Liver (tissue), 9 donors: ENCODE results near the gene NUP37. TPM values are rescaled to one million over a fixed set of nuclear protein-coding genes. Genes with fewer than 3 reads are reported as not detected.
A peak's percentile ranks its signal among the peaks of the same experiment; 100 is the strongest.
"Not testable (repeated sequence)": the region's sequence is repeated elsewhere in the genome, so short reads cannot be mapped to it uniquely, and the experiment has no call there.

Source experiments
- DNase-seq: peaks from one replicate; pipeline ENCODE4 v3.0.0-alpha.2; 2017; ENCODE audit warnings: low spot score
- H3K27ac ChIP-seq, 2 donors: one replicate each; pipeline ENCODE4 v1.7.0; 2013; ENCODE audit warnings: inconsistent platforms in 2 of 2, low read length in 2 of 2, control low read depth in 1 of 2, low read depth in 1 of 2, mild to moderate bottlenecking in 1 of 2
- H3K27me3 ChIP-seq, 4 donors: one replicate each; pipeline versions ENCODE4 v1.6.1 to v1.7.0; 2013; ENCODE audit warnings: low read length in 3 of 4, inconsistent platforms in 1 of 4, mild to moderate bottlenecking in 1 of 4, moderate library complexity in 1 of 4; ENCODE audit not compliant: control insufficient read depth in 4 of 4, insufficient read depth in 4 of 4
- H3K36me3 ChIP-seq, 4 donors: one replicate each; pipeline versions ENCODE4 v1.6.1 to v1.7.0; 2013; ENCODE audit warnings: low read length in 3 of 4, mild to moderate bottlenecking in 3 of 4, low read depth in 1 of 4, moderate library complexity in 1 of 4; ENCODE audit not compliant: control insufficient read depth in 4 of 4, insufficient read depth in 3 of 4
- H3K4me1 ChIP-seq, 4 donors: one replicate each; pipeline versions ENCODE4 v1.6.1 to v1.7.0; 2013; ENCODE audit warnings: low read length in 3 of 4, mild to moderate bottlenecking in 3 of 4, moderate library complexity in 1 of 4; ENCODE audit not compliant: control insufficient read depth in 4 of 4, insufficient read depth in 4 of 4
- H3K4me3 ChIP-seq, 3 donors: one replicate each; pipeline versions ENCODE4 v1.6.1 to v1.7.0; 2013; ENCODE audit warnings: low read length in 3 of 3, control low read depth in 1 of 3, low read depth in 1 of 3, mild to moderate bottlenecking in 1 of 3
- H3K9ac ChIP-seq, 2 donors: one replicate each; pipeline ENCODE4 v1.7.0; 2013; ENCODE audit warnings: low read length in 2 of 2, mild to moderate bottlenecking in 2 of 2, moderate library complexity in 2 of 2, control low read depth in 1 of 2, low read depth in 1 of 2
- H3K9me3 ChIP-seq, 4 donors: one replicate each; pipeline versions ENCODE4 v1.6.1 to v1.7.0; 2013; ENCODE audit warnings: low read length in 3 of 4; ENCODE audit not compliant: control insufficient read depth in 4 of 4
- CTCF ChIP-seq: fragments of 150-350 bp; IDR thresholded peaks from 2 replicates; pipeline ENCODE4 v1.5.1; 2017; ENCODE audit warnings: improper control_type of control experiment, low read depth, low read length; ENCODE audit not compliant: missing input control
- GABPA ChIP-seq, 2 donors: IDR thresholded peaks in 1 of 2; conservative IDR thresholded peaks in 1 of 2; 2 replicates each; pipeline ENCODE4 v1.6.1; 2016; ENCODE audit warnings: antibody characterized with exemption in 2 of 2, mild to moderate bottlenecking in 1 of 2, moderate library complexity in 1 of 2
- HNF4A ChIP-seq, 2 donors: conservative IDR thresholded peaks; 2 replicates each; pipeline ENCODE4 v1.6.1; 2016; ENCODE audit warnings: antibody characterized with exemption in 2 of 2, mild to moderate bottlenecking in 2 of 2
- JUND ChIP-seq, 2 donors: IDR thresholded peaks; 2 replicates each; pipeline ENCODE4 v1.6.1; 2016; ENCODE audit warnings: antibody characterized with exemption in 2 of 2
- NR2F2 ChIP-seq: IDR thresholded peaks from 2 replicates; pipeline ENCODE4 v1.6.1; 2016; ENCODE audit warnings: antibody characterized with exemption
- RAD21 ChIP-seq, 2 donors: IDR thresholded peaks; 2 replicates each; pipeline ENCODE4 v1.6.1; 2016; ENCODE audit warnings: antibody characterized with exemption in 2 of 2, mild to moderate bottlenecking in 2 of 2
- TAF1 ChIP-seq: conservative IDR thresholded peaks from 2 replicates; pipeline ENCODE4 v1.6.1; 2016; ENCODE audit warnings: antibody characterized with exemption, mild to moderate bottlenecking
- YY1 ChIP-seq: IDR thresholded peaks from 2 replicates; pipeline ENCODE4 v1.6.1; 2016; ENCODE audit warnings: antibody characterized with exemption, mild to moderate bottlenecking
- WGBS: extraction: QIAGEN DNeasy Blood & Tissue Kit; methylation state at CpG from one replicate; pipeline ENCODE4 v1.1.7; 2013; 5-methylcytosine and 5-hydroxymethylcytosine counted together
- polyA plus RNA-seq, 2 donors: library from polyadenylated mRNA; stranded (reverse) in 1 of 2; unstranded in 1 of 2; fragments of 200-250 nt in 1 of 2; fragments of >200 nt in 1 of 2; fragmentation: Nextera tagmentation in 1 of 2; extraction: Ambion mirVana in 1 of 2; gene quantifications; one replicate each; pipeline versions ENCODE4 v1.2.1 to v1.2.3, GENCODE V29; 2013 to 2015
- total RNA-seq, 2 donors: library from RNA; depleted of rRNA; stranded (reverse); fragments of >200 nt; gene quantifications; one replicate each; pipeline ENCODE4 v1.2.3, GENCODE V29; 2014
- TF ChIP-seq, protein P1 (sequence below): IDR thresholded peaks from 2 replicates; pipeline ENCODE4 v1.6.1; 2016; ENCODE audit warnings: antibody characterized with exemption
- TF ChIP-seq, protein P2 (sequence below): IDR thresholded peaks from 2 replicates; pipeline ENCODE4 v1.6.1; 2016; ENCODE audit warnings: antibody characterized with exemption
- donor health status: healthy.
- donor health status: healthy.
- donor health status: healthy.
- donor health status: healthy.
- donor health status: healthy.

The NUP37 gene
- total and polyA plus RNA-seq, 4 donors, result 7.3 to 24.5 (median 8.5) TPM

GRCh38 chr12:102095677-102096263 lies 24.1 kb downstream of the NUP37 start:
- TF ChIP-seq CTCF, result peak; percentile 32
- no peak for TF ChIP-seq YY1
- TF ChIP-seq JUND (IDR thresholded peaks at IDR 0.05), result no peak
- TF ChIP-seq, protein P1, sequence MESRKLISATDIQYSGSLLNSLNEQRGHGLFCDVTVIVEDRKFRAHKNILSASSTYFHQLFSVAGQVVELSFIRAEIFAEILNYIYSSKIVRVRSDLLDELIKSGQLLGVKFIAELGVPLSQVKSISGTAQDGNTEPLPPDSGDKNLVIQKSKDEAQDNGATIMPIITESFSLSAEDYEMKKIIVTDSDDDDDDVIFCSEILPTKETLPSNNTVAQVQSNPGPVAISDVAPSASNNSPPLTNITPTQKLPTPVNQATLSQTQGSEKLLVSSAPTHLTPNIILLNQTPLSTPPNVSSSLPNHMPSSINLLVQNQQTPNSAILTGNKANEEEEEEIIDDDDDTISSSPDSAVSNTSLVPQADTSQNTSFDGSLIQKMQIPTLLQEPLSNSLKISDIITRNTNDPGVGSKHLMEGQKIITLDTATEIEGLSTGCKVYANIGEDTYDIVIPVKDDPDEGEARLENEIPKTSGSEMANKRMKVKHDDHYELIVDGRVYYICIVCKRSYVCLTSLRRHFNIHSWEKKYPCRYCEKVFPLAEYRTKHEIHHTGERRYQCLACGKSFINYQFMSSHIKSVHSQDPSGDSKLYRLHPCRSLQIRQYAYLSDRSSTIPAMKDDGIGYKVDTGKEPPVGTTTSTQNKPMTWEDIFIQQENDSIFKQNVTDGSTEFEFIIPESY, result no peak
- TF ChIP-seq RAD21 (IDR thresholded peaks at IDR 0.05), result peak; percentile 58 to 65
- TF ChIP-seq NR2F2, result no peak
- Histone ChIP-seq H3K4me3 (no peak overlapping the region), H3K27me3 (no peaks in the 10 kb centered on the region), H3K27ac (no peak overlapping the region), H3K4me1 (no peaks in the 10 kb centered on the region), H3K9me3 (no peaks in the 10 kb centered on the region), H3K36me3 (peaks cover 2 to 27% (median 8%) of the 10 kb centered on the region in 4 donors), H3K9ac (no peak overlapping the region)
- DNase-seq, result no peak
- 90% methylated on average over 2 of the region's 2 CpGs for WGBS

DNA sequence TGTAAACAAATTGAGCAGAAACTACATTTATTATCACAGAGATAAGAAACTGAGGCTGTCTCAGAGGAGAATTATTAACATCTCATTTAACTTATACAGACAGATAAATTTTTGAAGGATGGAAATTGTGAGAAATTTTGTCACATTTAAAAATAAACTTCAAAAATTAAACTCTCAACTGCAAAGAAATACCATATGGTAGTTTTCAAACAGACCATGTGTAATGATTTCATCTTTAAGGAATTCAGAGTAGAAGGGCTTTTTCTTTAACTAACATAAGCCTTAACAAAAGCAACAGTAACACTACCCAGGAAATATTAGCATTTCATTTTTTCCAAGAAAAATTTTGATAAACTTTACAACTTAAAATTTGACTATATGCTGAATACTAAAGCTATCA lies 26.6 kb downstream of the NUP37 start:
- no peak overlapping the region for H3K27ac ChIP-seq
- no peak for DNase-seq

DNA sequence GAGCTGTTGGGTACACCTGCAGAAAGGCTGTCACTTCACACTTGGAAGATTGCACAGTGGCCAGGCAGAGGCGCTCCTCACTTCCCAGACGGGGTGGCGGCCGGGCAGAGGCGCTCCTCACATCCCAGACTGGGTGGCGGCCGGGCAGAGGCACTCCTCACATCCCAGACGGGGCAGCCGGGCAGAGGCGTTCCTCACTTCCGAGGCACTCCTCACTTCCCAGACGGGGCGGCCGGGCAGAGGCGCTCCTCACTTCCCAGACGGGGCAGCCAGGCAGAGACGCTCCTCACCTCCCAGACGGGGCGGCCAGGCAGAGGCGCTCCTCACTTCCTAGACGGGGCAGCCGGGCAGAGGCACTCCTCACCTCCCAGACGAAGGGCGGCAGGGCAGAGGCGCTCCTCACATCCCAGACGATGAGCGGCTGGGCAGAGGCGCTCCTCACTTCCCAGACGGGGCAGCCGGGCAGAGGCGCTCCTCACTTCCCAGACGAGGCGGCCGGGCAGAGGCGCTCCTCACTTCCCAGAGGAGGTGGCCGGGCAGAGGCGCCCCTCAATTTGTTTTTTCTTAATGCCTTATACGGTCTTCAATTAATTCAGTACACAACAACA lies 30.6 kb downstream of the NUP37 start:
- WGBS, result 99% methylated on average over 38 of the region's 38 CpGs
- not testable (repeated sequence) for H3K4me3 ChIP-seq, H3K9me3 ChIP-seq, H3K36me3 ChIP-seq, DNase-seq, H3K4me1 ChIP-seq, H3K27me3 ChIP-seq, H3K9ac ChIP-seq, H3K27ac ChIP-seq

More for the DNA sequence above, 26.6 kb downstream of the NUP37 start:
- H3K4me3 ChIP-seq, result no peak overlapping the region
- H3K9me3 ChIP-seq, result no peaks in the 10 kb centered on the region
- TF ChIP-seq, protein P1, result no peak
- TF ChIP-seq TAF1, result no peak
- no peak for TF ChIP-seq HNF4A (conservative IDR thresholded peaks at IDR 0.05)
- TF ChIP-seq, protein P2, sequence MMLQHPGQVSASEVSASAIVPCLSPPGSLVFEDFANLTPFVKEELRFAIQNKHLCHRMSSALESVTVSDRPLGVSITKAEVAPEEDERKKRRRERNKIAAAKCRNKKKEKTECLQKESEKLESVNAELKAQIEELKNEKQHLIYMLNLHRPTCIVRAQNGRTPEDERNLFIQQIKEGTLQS, result no peak
- TF ChIP-seq GABPA (IDR thresholded peaks at IDR 0.05 in 1 of 2, conservative IDR thresholded peaks at IDR 0.05 in 1 of 2), result no peak
- H3K27me3 ChIP-seq, result no peaks in the 10 kb centered on the region
- H3K4me1 ChIP-seq, result no peaks in the 10 kb centered on the region
- peaks cover 1 to 11% (median 4%) of the 10 kb centered on the region in 4 donors for H3K36me3 ChIP-seq
- no peak overlapping the region for H3K9ac ChIP-seq
